Thyroid gland (tissue), 4 donors: ENCODE data around the gene FAM20B. TPM values are rescaled to one million over a fixed set of nuclear protein-coding genes. Genes with fewer than 3 reads are reported as not detected.

ENCODE experiments used
- DNase-seq, 2 donors: peaks; one replicate each; pipeline ENCODE4 v3.0.0-alpha.2; 2019
- H3K27ac ChIP-seq, 3 donors: fragments of 200-600 bp; sonication (generic); 1 replicate in 2 of 3; 2 replicates in 1 of 3; pipeline ENCODE4 v1.5.1; 2016 to 2019; ENCODE audit warnings: mild to moderate bottlenecking in 1 of 3, moderate library complexity in 1 of 3
- H3K27me3 ChIP-seq: fragments of 200-600 bp; sonication (generic); one replicate; pipeline ENCODE4 v1.5.1; 2019
- H3K36me3 ChIP-seq, 2 donors: fragments of 200-600 bp; sonication (generic); one replicate each; pipeline ENCODE4 v1.5.1; 2016 to 2019
- H3K4me1 ChIP-seq, 2 donors: fragments of 200-600 bp; sonication (generic); one replicate each; pipeline ENCODE4 v1.5.1; 2017 to 2019
- H3K4me3 ChIP-seq, 3 donors: fragments of 200-600 bp; sonication (generic); replicated peaks in 1 of 3; 1 replicate in 2 of 3; 2 replicates in 1 of 3; pipeline ENCODE4 v1.5.1; 2016; ENCODE audit warnings: mild to moderate bottlenecking in 1 of 3
- H3K9me3 ChIP-seq: fragments of 200-600 bp; sonication (generic); one replicate; pipeline ENCODE4 v1.5.1; 2017
- CTCF ChIP-seq, 6 experiments: fragments of 200-600 bp in 3 of 6; fragments of 450-650 bp in 3 of 6; sonication (generic) in 3 of 6; IDR thresholded peaks; one replicate each; pipeline ENCODE4 v1.5.1; 2016 to 2019; ENCODE audit warnings: antibody characterized with exemption in 6 of 6, mild to moderate bottlenecking in 2 of 6, inconsistent platforms in 1 of 6, moderate library complexity in 1 of 6
- POLR2A ChIP-seq, 2 donors: fragments of 450-650 bp; IDR thresholded peaks; one replicate each; pipeline ENCODE4 v1.6.1; 2017; ENCODE audit warnings: antibody characterized with exemption in 2 of 2, mild to moderate bottlenecking in 2 of 2, moderate library complexity in 1 of 2
- WGBS, 2 donors: methylation state at CpG; one replicate each; pipeline ENCODE4 v1.1.5; 2017; 5-methylcytosine and 5-hydroxymethylcytosine counted together
- intact Hi-C: fragments of 100-400 bp; cut with DNase I; formaldehyde crosslinking; loops from one replicate; pipeline ENCODE4 v1.15.1; 2023
- total RNA-seq, 4 donors: library from RNA; depleted of rRNA; stranded (reverse); fragments of >200 nt; gene quantifications; one replicate each; pipeline ENCODE4 v1.2.3, GENCODE V29; 2016

Gene FAM20B
- total RNA-seq, 4 donors from 2014 or later = 24.3 to 39.2 (median 30.6) TPM

- Histone ChIP-seq H3K9me3 (no peaks in the 10 kb centered on the region), H3K4me3 (no peak overlapping the region), H3K27ac (no peak overlapping the region), H3K4me1 (peaks cover 4 to 17% of the 10 kb centered on the region in 2 donors), H3K27me3 (no peaks in the 10 kb centered on the region), H3K36me3 (no peaks in the 10 kb centered on the region)
- intact Hi-C loops = loop anchor here (10.0 kb wide), 1 partner anchor 70 kb away; no protein-coding TSS in a partner anchor
- 85 to 98% methylated on average over 1 of the region's 1 CpG for WGBS, 2 donors
- no peak for DNase-seq
- TF ChIP-seq POLR2A (IDR thresholded peaks at IDR 0.05) = no peak
- TF ChIP-seq CTCF (IDR thresholded peaks at IDR 0.05) = no peak
These were observed 99.2 kb downstream of the FAM20B start for GRCh38 chr1:179124873-179125272.

Other genes with a start within 250 kb of the FAM20B start
- gene ANGPTL1, start 154.8 kb upstream of the FAM20B start, total RNA-seq = 10 to 100 TPM; 48.4 to 79.3 (median 66.6) TPM
- 10 to 100 TPM; 30.0 to 57.4 (median 45.2) TPM for gene TOR3A, start 56.2 kb downstream of the FAM20B start, total RNA-seq
- gene ABL2, start 203.8 kb downstream of the FAM20B start, total RNA-seq = 10 to 100 TPM; 11.8 to 21.2 (median 18.9) TPM